GM21360 (cell line): ENCODE data around the gene IL1F10.
"Not testable (repeated sequence)": the region's sequence is repeated elsewhere in the genome, so short reads cannot be mapped to it uniquely, and the experiment has no call there.

Source experiments
- ATAC-seq: cut with Tn5 transposase; IDR thresholded peaks from one replicate; pipeline ENCODE4 v1.9.1; 2021; ENCODE audit warnings: mild to moderate bottlenecking, moderate library complexity; ENCODE audit not compliant: unreplicated experiment

IL1F10 gene

GRCh38 chr2:113080134-113080533 is 12.4 kb downstream of the IL1F10 start:
- ATAC-seq: no peak

DNA sequence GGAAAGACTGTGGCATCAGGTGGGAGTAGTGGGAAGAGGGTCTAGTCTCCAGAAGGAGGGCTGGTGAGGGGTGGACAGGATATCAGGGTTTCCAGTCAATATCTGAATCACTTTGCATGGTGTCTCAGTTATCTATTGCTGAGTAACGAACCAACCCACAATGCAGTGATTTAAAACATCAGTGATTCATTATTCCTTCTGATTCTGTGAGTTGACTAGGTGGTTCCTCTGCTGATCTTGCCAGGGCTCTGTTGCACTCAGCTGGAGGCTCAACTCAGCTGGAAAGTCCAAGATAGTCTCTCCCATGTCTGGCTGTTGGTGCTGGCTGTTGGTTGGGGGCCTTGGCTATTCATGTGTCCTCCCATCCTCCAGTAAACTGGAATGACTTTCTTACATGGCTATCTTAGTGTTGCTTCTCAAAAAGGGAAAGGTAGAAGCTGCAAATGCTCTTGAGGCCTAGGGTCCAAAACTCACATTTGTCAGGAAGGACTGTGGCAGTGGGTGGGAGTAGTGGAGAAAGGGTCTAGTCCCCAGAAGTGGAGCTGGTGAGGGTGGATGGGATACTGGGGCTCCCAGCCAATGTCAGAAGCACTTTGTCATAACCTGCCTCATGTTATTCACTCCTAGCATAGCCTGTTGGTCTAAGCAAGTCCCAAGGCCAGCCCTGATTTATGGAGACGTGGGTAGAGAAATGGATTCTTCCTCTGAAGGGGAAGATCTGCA is 13.9 kb downstream of the IL1F10 start:
- no peak for ATAC-seq

DNA sequence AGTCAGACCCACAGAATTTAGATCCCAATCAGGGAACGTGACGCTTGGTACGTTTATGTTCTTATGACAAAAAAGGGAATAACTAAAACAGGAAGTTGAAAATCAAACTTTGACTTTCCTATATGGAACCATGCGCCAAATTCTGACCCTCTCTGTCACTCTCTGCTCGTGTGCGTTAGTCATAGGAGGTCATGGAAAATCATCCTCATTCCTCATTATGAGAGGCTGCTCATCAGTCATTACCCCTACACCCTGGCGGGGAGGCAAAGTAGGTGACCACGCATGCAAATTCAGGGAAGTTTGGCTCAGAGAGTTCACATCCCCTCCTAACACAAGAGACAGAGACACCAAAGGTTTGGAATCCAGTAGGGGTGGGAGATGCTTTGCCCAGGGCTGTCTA is 15.5 kb downstream of the IL1F10 start:
- no peak for ATAC-seq

DNA sequence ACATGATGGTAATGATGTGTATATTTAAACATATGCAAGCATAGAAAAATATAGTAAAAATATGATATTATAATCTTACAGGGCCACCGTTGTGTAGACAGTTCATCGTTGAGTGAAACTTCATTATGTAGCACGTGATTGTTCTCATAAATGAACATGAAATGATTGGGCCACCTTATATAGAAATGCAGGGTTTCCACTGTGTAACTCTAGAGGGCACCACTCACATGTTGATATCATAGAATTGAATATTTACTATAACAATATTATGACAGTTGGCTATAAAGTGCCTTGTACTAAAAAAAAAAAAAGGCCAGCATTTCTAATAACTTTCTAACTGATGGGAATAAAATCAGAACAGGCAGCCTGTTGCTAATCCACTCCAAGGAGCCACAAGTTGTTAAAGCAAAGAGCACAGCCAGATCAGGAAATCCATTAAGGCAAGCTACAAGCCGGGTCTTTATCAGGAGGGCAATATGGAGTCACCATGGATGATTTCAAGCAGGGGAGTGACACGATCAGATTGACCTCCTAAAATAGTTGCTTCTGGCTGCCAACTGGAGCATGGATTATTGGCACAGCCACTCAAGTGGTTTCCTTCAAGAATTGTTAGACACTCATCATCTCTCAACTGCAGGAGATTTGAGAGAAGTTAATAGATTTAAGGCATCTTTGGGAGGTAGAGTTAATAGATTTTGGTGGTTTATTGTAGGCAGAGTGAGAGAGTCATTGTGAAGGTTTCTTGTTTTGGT is 16.7 kb downstream of the IL1F10 start:
- no peak for ATAC-seq

DNA sequence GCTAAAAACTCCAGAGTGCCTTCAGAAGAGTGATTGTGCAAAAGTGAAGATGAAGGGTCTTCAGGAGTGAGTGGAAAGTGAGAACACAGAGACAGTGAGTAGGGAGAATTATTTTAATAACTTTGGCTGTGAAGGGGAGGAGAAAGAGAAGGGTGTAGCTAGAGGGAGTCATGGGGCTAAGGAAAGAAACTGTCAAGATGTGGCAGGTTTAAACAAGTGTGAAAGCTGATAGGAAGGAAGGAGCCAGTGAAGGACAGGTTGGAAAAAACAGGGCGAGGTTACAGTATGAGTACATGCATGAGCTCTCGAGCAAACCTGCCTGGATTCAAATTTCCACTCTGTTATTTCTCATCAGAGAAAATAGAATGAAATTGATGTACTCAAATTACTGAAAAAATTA is 17.8 kb downstream of the IL1F10 start:
- ATAC-seq: no peak

DNA sequence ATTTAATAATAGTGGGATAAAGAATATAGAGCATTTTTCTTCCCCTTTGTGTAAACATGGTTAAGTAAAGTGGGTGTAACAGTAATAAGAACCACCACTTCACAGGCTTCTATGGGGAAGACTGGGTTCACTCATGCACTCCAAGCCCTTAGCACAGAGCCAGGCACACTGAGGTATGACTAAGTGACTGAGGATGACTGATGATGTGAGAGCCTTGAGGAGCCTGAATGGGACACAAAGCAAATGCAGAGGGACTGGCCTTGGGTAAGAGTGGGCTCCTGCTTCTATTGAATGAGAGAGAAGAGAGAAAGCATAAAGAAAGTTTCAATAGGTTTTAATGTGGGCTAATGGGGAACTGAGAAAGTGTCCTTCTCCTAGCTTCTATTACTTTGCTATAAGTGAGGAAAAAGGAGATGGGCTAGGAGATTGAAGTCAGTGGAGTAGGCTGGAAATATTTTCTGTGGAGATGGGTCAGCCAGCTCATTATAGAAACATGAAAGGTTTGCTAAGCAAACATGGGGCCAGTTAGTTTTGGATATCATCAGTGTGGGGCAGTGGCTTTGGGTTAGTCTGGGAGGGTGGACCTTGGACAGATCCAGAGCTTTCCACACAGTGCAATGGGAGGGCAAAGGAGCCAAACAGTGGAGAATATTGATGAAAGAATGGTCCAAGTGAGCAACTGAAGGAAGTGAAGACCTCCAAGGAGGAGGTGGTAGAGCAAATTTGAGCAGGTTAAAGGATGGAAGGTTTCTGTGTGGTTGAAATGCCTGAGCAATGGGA is 20.6 kb downstream of the IL1F10 start:
- ATAC-seq: no peak

GRCh38 chr2:113089916-113090315 is 22.1 kb downstream of the IL1F10 start:
- ATAC-seq: no peak

DNA sequence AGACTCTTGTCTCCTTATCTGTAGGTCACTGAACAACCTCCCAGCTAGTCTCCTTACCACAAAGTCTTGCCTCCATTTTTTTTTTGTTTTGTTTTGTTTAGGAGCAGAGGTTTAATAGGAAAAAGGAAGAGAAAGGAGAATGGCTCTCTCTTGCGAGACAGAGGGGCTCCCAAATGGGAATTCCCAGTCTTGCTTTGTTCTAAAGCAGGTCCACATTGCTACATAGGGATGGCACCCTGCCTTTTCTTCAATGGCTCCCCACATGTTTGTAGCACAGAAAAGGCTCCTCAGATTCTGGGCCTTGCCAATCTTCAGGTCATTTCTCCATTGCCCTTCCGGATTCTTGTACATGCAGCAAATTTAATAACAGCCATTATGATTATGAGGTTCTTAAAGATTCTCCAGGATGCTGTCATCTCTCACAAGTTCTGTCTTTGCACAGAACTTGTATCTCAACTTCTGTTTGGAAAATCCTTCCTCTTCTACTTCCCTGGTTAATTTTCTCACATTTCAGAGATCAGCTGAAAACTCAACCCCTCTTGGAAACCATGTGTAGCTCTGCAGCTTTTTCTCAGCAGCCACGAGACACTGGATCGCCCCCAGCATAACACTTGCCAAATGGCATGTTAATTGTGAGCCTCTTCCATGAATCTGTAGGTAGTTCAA is 23.6 kb downstream of the IL1F10 start:
- ATAC-seq: no peak

DNA sequence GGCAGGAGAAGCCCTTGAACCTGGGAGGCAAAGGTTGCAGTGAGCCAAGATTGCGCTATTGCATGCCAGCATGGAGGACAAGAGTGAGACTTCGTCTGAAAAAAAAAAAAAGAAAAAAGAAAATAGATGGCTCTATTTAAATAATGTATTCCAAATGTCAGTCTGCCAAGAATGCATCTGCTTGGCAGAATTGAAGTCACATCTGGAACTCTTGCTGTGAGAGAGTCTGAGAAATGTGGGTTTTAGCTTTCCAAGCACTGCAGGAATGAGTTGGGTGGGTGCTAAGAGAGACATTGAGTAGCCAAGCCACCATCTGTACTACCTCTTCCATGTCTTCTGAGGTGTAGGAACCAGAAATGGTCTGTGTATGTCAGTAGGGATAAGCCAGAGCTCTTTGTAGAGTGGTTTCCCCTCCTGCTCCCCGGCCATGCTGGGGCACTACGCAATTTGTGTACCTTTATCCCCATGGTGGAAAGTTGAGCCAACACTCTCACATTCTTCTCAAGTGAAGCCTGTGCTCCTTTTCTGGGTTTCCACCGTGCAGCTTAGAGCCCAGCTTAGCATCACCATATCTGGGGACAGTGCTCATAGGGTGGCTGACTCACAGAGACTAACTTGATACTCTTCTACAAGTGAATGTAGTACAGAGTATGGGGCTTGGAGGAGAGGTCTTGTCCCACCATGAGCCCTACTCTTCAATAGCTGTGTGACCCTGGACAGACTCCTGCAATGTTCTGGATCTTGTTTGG is 25.3 kb downstream of the IL1F10 start:
- no peak for ATAC-seq

- ATAC-seq: no peak
Observed at GRCh38 chr2:113093613-113093977, 25.8 kb downstream of the IL1F10 start.

DNA sequence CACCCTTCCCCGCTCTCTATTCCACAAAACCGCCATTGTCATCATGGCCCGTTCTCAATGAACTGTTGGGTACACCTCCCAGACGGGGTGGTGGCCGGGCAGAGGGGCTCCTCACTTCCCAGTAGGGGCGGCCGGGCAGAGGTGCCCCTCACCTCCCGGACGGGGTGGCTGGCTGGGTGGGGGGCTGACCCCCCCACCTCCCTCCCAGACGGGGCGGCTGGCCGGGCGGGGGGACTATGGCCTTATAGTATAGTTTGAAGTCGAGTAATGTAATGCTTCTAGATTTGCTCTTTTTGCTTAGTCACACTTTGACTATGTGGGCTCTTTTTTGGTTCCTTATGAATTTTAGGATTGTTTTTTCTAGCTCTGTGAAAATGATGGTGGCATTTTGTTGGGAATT is 28.5 kb downstream of the IL1F10 start:
- ATAC-seq: not testable (repeated sequence)

- ATAC-seq: not testable (repeated sequence)
Observed at GRCh38 chr2:113096842-113097618, 29.3 kb downstream of the IL1F10 start.

- no peak for ATAC-seq
Observed at GRCh38 chr2:113098041-113098440, 30.3 kb downstream of the IL1F10 start.

- ATAC-seq: no peak
Observed at GRCh38 chr2:113098532-113098931, 30.8 kb downstream of the IL1F10 start.

DNA sequence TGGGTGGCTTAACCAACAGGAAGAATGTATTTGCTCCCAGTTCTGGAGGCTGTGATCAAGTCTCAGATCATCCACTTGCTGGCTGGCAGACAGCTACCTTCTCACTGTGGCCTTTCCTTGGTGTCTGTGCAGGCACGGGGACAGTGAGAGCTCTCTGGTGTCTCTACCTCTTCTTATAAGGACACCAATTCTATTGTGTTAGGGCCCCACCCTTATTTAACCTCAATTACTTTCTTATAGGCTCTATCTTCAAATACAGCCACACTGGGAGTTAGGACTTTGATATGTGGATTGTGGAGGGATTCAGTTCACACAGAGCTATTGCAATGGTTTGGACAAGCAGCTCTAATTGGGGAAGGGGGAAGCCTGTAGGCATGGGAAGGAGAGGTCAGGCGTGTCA is 34.4 kb downstream of the IL1F10 start:
- no peak for ATAC-seq

DNA sequence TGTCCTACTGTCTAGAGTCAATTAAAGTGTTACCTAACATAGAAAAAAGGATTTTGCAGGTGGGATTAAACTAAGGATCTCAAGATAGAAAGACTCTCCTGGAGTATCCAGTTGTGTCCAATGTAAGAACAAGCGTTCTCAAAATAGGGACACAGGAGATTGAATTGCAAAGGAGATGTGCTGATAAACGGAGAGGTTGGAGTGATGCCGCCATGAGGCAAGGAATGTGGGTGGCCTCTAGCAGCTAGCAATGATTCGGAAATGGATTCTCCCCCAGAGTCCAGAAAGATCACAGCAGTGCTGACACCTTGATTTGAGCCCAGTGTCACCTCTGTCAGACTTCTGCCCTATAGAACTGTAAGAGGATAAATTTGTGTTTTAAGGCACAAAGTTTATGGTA is 35.5 kb downstream of the IL1F10 start:
- no peak for ATAC-seq

- no peak for ATAC-seq
Observed at GRCh38 chr2:113104054-113104611, 36.4 kb downstream of the IL1F10 start.

DNA sequence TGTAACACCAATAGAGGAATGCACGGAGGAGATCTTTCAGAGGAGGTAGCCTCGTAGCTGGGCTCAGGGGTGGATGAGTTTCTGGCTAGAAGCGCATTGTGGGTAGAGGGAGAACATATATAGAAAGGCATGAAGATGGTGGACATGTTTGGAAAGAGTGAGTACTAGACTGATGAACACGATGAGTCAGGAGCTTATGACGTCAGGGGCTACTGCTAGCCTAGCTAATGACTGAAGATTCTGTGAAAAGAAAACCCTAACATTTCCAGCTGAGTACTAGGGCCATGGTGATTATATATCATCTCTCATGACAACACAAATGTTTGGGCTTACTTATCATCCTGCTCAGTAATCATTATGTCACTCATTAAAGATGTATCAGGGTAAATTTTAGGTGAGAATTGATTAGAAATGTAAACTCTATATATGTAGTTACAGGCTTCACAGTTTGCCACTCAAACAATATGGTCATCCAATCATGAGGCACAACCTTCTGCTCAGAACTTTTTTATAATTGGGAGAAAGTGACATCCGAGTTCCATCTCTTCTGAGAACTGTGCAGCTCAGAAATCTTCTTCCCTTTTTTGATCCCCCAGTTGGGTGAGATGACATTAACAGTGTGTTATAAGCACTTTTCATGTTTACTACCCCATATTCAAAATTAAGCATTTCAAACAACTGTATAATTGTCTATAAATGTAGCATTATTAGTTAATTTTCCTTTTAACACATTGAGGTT is 37.4 kb downstream of the IL1F10 start:
- ATAC-seq: no peak

GRCh38 chr2:113111121-113111520 is 43.4 kb downstream of the IL1F10 start:
- ATAC-seq: no peak
